ENCODE measurements around the gene CNOT3.
"Not testable (repeated sequence)": the region's sequence is repeated elsewhere in the genome, so short reads cannot be mapped to it uniquely, and the experiment has no call there.

The CNOT3 gene

GRCh38 chr19:54189735-54190502 lies 52.4 kb downstream of the CNOT3 start:
- DNase-seq (ENCODE audit: extremely low read depth in 1 of 2, low read depth in 1 of 2), result peak; percentile 99 to 100

- DNase-seq (ENCODE audit: extremely low read depth in 1 of 2, low read depth in 1 of 2), result peak; percentile 100
These were observed 53.0 kb downstream of the CNOT3 start for GRCh38 chr19:54190503-54191010.

DNA sequence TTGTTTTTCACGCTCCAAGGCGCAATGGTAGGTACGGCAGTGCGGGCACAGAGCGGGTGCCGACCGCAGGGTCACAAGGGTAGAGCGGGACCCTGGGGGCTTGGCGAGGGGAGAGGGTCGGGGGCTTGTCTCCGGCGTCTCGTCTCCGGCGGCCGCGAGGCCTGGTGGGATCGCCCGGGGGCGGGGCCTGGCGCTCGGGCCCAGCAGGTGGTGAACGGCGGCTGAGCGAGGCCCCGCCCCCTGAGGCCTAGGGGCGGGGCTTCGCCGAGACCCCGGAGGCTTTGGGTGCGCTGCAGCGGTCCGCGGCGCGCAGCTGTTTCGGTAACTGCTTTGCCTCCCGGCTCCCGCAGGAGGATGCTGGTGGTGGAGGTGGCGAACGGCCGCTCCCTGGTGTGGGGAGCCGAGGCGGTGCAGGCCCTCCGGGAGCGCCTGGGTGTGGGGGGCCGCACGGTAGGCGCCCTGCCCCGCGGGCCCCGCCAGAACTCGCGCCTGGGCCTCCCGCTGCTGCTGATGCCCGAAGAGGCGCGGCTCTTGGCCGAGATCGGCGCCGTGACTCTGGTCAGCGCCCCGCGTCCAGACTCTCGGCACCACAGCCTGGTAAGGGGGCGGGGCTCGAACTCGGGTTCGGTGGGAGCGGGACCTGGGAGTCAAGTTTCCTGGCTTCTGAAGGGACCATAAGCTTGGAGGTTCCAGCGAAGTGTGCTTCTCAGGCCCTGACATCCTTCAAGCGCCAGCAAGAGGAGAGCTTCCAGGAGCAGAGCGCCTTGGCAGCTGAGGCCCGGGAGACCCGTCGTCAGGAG lies 53.6 kb downstream of the CNOT3 start, which contains the start of gene TSEN34:
TSS of gene TSEN34 (plus strand) at position 298 of the 800 bp plus-strand sequence. CDS start at position 355, 57 bp downstream.
- peak; percentile 74 to 78 for DNase-seq (ENCODE audit: extremely low read depth in 1 of 2, low read depth in 1 of 2)

DNA sequence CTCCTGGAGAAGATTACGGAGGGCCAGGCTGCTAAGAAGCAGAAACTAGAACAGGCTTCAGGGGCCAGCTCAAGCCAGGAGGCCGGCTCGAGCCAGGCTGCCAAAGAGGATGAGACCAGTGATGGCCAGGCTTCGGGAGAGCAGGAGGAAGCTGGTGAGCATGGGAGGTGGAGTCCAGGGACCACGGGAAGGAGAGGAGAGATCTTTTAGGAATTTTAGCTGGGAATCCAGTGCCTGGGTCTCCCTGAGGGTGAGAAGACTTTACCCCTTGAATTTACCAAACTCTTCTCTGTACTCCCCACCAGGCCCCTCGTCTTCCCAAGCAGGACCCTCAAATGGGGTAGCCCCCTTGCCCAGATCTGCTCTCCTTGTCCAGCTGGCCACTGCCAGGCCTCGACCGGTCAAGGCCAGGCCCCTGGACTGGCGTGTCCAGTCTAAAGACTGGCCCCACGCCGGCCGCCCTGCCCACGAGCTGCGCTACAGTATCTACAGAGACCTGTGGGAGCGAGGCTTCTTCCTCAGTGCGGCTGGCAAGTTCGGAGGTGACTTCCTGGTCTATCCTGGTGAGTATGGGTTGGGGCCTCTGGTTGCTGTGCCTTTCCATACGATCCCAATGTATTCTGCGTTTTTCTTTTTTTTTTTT lies 54.4 kb downstream of the CNOT3 start:
- no peak for DNase-seq (ENCODE audit: extremely low read depth in 1 of 2, low read depth in 1 of 2)

GRCh38 chr19:54193011-54193410 lies 55.4 kb downstream of the CNOT3 start:
- no peak for DNase-seq (ENCODE audit: extremely low read depth in 1 of 2, low read depth in 1 of 2)

- not testable (repeated sequence) for DNase-seq (ENCODE audit: extremely low read depth in 1 of 2, low read depth in 1 of 2)
These were observed 56.9 kb downstream of the CNOT3 start for GRCh38 chr19:54194463-54194862.

DNA sequence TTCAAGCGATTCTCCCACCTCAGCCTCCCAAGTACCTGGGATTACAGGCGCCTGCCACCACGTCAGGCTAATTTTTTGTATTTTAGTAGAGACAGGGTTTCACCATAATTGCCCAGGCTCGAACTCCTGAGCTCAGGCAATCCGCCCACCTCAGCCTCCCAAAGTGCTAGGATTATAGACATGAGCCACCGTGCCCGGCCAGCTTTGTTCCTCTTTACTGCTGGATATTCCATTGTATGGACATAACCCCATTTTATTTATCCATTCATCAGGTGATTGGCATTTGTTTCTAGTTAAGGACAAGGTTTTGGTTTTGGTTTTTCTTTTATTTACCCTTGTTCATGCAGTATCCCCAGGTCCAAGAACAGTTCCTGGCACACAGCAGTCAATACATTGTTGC lies 59.0 kb downstream of the CNOT3 start:
- DNase-seq (ENCODE audit: extremely low read depth in 1 of 2, low read depth in 1 of 2), result no peak

DNA sequence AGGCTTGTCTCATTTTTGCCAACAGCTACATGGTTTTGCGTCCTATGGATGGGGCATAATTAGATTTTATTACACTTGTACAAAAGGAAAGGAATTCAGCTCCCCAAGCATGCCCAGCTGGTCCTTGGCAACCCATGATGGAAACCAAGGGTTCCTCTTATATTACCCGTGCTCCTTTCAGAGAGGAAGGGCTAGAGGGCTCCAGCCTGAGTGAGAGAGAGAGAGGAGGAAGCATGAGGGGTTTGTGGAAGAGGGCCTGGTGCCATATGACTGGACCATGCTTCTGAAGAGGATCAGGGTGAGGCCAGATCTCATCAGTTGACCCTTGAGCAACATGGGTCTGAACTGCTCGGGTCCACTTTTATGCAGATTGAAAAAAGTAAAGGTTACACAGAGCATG lies 59.6 kb downstream of the CNOT3 start:
- DNase-seq (ENCODE audit: extremely low read depth in 1 of 2, low read depth in 1 of 2), result no peak

- DNase-seq (ENCODE audit: extremely low read depth in 1 of 2, low read depth in 1 of 2), result no peak
These were observed 61.8 kb downstream of the CNOT3 start for GRCh38 chr19:54199401-54199800.

DNA sequence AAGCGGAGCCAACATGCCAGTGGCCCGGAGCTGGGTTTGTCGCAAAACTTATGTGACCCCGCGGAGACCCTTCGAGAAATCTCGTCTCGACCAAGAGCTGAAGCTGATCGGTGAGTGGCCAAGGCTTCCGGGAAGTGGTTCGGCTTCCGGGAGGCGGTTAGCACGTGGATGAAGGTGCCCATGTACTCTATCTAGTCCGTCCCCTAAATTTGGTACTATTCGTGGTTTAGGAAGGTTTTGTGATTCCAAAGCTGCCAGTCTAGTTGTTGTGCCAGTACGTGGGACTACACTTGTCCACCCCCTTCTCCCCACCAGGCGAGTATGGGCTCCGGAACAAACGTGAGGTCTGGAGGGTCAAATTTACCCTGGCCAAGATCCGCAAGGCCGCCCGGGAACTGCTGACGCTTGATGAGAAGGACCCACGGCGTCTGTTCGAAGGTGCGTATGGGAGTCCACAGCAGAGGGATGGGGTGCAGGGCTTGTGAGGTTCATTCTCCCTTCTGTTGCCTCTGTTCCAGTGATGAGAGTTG lies 63.7 kb downstream of the CNOT3 start:
- no peak for DNase-seq (ENCODE audit: extremely low read depth in 1 of 2, low read depth in 1 of 2)

DNA sequence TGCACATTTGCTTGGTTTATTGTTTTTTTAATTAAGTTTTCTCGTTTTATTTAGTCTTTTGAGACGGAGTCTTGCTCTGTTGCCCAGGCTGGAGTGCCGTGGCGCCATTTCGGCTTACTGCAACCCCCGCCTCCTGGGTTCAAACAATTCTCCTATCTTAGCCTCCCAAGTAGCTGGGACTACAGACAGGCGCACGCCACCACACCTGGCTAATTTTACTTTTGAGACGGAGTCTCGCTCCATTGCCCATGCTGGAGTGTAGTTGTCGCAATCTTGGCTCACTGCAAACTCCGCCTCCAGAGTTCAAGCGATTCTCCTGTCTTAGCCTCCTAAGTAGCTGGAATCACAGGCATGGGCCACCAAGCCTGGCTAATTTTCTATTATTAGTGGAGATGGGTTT lies 64.4 kb downstream of the CNOT3 start:
- no peak for DNase-seq (ENCODE audit: extremely low read depth in 1 of 2, low read depth in 1 of 2)

DNA sequence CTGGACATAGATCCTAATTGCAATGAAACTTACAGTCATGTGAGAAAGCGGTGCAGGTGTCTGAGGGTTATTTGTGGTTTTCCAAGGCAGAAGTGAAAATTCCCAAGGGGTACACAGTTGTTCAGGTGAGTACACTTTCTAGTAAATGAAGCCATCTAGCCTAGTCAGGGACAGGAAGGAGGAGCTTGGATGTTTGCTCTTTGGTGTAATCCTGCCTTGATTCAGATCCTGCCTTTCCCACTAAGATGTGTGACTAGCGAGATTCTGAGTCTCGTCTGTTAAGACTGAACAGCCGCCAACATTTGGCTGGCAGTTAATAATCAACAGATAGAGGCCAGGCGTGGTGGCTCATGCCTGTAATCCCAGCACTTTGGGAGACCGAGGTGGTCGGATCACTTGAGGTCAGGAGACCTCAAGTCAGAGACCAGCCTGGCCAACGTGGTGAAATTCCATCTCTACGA lies 65.6 kb downstream of the CNOT3 start:
- no peak for DNase-seq (ENCODE audit: extremely low read depth in 1 of 2, low read depth in 1 of 2)

DNA sequence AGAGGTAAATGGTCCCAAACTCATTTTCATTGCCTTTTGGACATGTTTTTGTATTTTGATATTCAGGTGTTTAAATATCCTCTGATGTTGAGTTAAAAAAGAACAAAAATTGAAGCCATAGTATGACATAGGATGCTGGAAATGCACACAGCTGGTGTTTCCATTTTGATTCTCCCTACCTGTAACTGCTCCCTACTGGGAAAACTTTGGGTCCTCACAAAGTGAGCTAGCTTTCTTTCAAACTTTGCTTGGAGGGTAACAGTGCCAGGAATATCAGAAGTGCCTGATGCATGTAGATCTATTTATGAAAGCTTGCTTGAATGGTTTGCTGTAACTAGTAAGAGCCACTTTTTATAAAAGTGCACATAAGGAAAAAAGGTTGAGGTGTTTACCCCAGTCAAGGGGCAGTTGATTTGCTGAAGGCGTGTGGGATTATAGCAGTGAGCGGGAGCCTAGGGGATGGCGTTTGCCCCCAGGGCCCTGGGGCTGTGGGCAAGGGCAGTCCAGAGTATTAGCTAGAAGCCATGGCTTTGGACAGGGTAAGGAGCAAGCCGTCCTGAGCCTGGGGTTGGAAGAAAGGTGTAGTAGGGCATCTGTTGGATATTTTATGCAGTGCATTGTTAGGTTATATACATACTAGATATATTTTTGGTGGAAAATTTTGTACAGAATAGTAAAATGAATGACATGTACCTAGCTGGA lies 67.4 kb downstream of the CNOT3 start:
- DNase-seq (ENCODE audit: extremely low read depth in 1 of 2, low read depth in 1 of 2), result no peak

Data from stimulated activated CD8-positive, alpha-beta memory T cell treated with anti-CD3 and anti-CD28 coated beads, Interleukin-7, amount 100 ng/mL, for 48 hours (primary cell).